BE2C (cell line): ENCODE results near the gene CCDC60.
"Not testable (repeated sequence)": the region's sequence is repeated elsewhere in the genome, so short reads cannot be mapped to it uniquely, and the experiment has no call there.

ENCODE experiments used
- DNase-seq: peaks from one replicate; pipeline ENCODE4 v3.0.0-alpha.2; 2020
- H3K27me3 ChIP-seq: fragments of 250-450 bp; sonication (Bioruptor Pico); 2 replicates; pipeline ENCODE4 v1.5.1; 2020; ENCODE audit warnings: mild to moderate bottlenecking
- H3K36me3 ChIP-seq: fragments of 250-450 bp; sonication (Bioruptor Pico); 2 replicates; pipeline ENCODE4 v1.5.1; 2020; ENCODE audit warnings: mild to moderate bottlenecking
- H3K4me1 ChIP-seq: fragments of 250-450 bp; sonication (Bioruptor Pico); 2 replicates; pipeline ENCODE4 v1.5.1; 2020
- H3K4me3 ChIP-seq: 2 replicates; pipeline ENCODE4 v1.5.1; 2011; ENCODE audit warnings: low read depth, low read length
- H3K9me3 ChIP-seq: fragments of 250-450 bp; sonication (Bioruptor Pico); 2 replicates; pipeline ENCODE4 v1.5.1; 2020
- TF ChIP-seq, protein P1 (sequence below): IDR thresholded peaks from 2 replicates; pipeline ENCODE4 v1.5.1; 2012; ENCODE audit warnings: mild to moderate bottlenecking, low read depth, low read length

CCDC60 gene

DNA sequence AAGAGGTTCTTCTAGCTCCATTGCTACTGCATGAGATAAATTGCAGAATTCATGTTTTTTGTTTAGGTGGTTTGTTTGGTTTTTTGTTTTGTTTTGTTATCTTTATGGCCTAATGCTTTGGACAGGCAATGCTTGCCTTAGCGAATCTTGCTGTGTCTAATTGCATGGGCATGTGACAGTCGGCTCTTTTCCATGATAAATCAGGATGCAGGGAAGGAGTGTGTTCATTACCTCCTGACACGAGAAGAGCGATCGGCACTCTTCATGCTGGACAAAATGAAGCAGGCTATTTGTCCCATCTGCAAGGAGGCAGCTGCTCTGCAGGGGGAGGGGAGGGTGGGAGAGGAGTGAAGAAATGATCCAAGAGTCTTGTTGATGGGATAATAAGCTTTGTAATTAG is 6.5 kb downstream of the CCDC60 start:
- no peaks in the 10 kb centered on the region for H3K9me3 ChIP-seq
- H3K27me3 ChIP-seq = peaks cover 9% of the 10 kb centered on the region; the same call in 1 of the 2 replicates
- TF ChIP-seq, protein P1, sequence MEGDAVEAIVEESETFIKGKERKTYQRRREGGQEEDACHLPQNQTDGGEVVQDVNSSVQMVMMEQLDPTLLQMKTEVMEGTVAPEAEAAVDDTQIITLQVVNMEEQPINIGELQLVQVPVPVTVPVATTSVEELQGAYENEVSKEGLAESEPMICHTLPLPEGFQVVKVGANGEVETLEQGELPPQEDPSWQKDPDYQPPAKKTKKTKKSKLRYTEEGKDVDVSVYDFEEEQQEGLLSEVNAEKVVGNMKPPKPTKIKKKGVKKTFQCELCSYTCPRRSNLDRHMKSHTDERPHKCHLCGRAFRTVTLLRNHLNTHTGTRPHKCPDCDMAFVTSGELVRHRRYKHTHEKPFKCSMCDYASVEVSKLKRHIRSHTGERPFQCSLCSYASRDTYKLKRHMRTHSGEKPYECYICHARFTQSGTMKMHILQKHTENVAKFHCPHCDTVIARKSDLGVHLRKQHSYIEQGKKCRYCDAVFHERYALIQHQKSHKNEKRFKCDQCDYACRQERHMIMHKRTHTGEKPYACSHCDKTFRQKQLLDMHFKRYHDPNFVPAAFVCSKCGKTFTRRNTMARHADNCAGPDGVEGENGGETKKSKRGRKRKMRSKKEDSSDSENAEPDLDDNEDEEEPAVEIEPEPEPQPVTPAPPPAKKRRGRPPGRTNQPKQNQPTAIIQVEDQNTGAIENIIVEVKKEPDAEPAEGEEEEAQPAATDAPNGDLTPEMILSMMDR = no peak
- no peaks in the 10 kb centered on the region for H3K36me3 ChIP-seq
- no peak for DNase-seq
- no peaks in the 10 kb centered on the region for H3K4me1 ChIP-seq
- H3K4me3 ChIP-seq = no peak overlapping the region

DNA sequence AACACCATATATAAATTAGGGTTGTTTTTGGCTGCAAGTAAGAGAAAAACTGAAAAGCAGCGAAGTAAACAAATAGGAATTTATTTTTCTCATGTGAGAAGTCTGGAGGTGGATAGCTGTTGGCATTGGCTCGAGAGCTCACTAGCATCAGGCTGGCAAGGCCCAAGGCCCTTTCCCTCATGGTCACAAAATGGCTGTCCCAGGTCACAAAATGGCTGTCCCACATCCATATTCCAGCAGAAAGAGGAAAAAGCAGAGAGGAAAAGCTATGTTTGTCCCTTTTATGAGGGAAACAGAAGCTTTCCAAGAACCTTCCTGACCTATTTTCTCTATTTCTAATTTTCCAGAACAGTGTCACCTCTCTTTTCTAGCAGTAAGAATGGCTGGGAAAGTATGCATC is 7.5 kb downstream of the CCDC60 start:
- H3K27me3 ChIP-seq = peaks cover under 1% of the 10 kb centered on the region; the same call in 1 of the 2 replicates
- H3K9me3 ChIP-seq = no peaks in the 10 kb centered on the region
- no peaks in the 10 kb centered on the region for H3K4me1 ChIP-seq
- no peaks in the 10 kb centered on the region for H3K36me3 ChIP-seq
- TF ChIP-seq, protein P1 = no peak
- no peak for DNase-seq
- H3K4me3 ChIP-seq = no peak overlapping the region

DNA sequence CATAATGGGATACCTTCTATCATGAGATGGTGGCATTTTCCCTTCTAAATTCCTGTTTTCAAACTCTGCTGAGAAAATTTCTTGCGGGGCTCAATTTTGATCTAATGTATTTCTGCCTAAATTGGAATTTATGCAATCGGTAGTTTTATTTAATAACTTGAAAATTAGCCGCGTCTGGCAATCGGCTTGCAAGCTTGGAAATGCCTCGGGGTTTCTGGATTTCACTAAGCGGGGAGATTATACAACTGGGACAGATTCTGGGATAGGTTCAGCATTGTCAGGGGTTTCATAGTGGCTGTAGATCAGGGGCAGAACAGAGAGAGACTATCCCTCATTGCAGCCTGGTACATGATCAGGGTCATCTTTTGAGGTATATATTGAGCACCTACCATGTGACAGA is 8.6 kb downstream of the CCDC60 start:
- TF ChIP-seq, protein P1 = no peak
- no peaks in the 10 kb centered on the region for H3K9me3 ChIP-seq
- H3K4me3 ChIP-seq = no peak overlapping the region
- DNase-seq = no peak
- no peaks in the 10 kb centered on the region; the same call in 1 of the 2 replicates for H3K27me3 ChIP-seq
- H3K4me1 ChIP-seq = no peaks in the 10 kb centered on the region
- H3K36me3 ChIP-seq = no peaks in the 10 kb centered on the region

DNA sequence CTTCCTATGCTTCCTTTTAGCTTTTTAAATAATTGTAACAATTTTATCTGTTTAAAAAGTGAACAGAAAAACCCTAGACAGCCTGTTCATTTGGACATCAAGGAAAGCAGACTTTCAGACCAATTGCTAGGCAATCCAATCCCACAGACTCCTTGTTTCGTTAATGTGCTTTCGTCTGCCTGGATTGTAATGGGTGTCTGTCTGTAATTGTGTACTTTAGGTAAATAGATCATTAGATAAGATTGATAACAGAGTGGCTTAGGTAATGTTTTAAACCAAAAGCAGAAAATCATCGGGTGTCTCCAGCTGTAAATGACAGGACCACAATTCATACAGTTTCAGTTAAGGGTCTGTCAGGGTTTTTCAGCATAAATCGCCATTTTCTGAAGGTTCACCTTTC is 19.6 kb downstream of the CCDC60 start:
- no peaks in the 10 kb centered on the region for H3K36me3 ChIP-seq
- no peaks in the 10 kb centered on the region for H3K27me3 ChIP-seq
- H3K9me3 ChIP-seq = no peaks in the 10 kb centered on the region
- no peak for DNase-seq
- H3K4me3 ChIP-seq = no peak overlapping the region
- H3K4me1 ChIP-seq = no peaks in the 10 kb centered on the region
- TF ChIP-seq, protein P1 = no peak

DNA sequence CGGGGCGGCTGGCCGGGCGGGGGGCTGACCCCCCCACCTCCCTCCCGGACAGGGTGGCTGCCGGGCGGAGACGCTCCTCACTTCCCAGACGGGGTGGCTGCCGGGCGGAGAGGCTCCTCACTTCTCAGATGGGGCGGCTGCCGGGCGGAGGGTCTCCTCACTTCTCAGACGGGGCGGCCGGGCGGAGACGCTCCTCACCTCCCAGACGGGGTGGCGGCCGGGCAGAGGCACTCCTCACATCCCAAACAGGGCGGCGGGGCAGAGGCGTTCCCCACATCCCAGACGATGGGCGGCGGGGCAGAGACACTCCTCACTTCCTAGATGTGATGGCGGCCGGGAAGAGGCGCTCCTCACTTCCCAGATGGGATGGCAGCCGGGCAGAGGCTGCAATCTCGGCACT is 25.8 kb downstream of the CCDC60 start:
- DNase-seq, H3K36me3 ChIP-seq, H3K9me3 ChIP-seq, H3K27me3 ChIP-seq, H3K4me3 ChIP-seq, H3K4me1 ChIP-seq: not testable (repeated sequence)

DNA sequence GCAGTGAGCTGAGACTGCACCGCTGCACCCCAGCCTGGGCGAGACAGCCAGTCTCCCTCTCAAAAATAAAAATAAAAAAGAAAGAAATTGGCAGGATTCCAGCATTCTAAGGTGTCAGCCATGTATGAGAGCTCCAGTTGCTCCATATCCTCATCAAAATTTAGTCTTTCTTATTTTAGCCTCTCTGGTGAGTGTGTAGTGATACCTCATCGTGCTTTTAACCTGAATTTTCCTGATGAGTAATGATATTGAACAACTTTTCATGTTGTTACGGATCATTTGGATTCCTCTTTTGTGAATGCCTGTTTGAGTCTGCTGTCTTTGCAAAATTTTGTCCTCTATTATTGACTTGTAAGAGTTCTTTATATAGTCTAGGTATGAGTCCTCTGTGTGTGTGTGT is 28.5 kb downstream of the CCDC60 start:
- Histone ChIP-seq H3K36me3 (no peaks in the 10 kb centered on the region), H3K4me1 (no peaks in the 10 kb centered on the region), H3K9me3 (no peaks in the 10 kb centered on the region; the same call in none of the 2 replicates), H3K27me3 (peaks cover 4% of the 10 kb centered on the region; the same call in 1 of the 2 replicates), H3K4me3 (no peak overlapping the region)
- TF ChIP-seq, protein P1 = no peak
- no peak for DNase-seq

DNA sequence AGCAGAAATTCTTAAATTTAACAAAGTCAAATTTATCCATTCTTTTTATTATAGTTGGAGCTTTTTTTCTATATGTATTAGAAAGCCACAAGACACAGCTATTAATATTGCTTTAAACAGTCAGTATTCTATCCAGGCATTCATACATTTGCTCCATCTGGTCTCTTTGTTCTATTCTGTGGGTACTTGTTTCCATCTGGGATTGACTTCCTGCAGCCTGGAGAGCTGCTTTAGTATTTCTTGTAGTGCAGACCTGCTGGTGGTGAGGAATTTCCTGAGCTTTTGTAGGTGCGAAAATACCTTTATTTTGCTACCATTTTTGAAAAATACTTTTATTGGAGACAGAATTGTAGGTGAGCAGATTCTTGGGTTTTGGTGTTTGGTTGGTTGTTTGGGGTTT is 29.0 kb downstream of the CCDC60 start:
- Histone ChIP-seq H3K27me3 (peaks cover 6% of the 10 kb centered on the region; the same call in 1 of the 2 replicates), H3K9me3 (no peaks in the 10 kb centered on the region; the same call in none of the 2 replicates), H3K36me3 (no peaks in the 10 kb centered on the region), H3K4me3 (no peak overlapping the region), H3K4me1 (no peaks in the 10 kb centered on the region)
- DNase-seq = no peak
- TF ChIP-seq, protein P1 = no peak
